A549 (cell line): ENCODE results near the gene FAM107B. TPM values are rescaled to one million over a fixed set of nuclear protein-coding genes. Genes with fewer than 3 reads are reported as not detected.

Experiments
- ATAC-seq, 2 experiments: fragments of 200-7000 bp in 1 of 2; fragments of >200 bp in 1 of 2; cut with Nextera tagmentation in 1 of 2; cut with Tn5 transposase in 1 of 2; 3 replicates each; pipeline versions ENCODE4 v1.8.0 to v1.9.1; 2018 to 2020; ENCODE audit warnings: mild to moderate bottlenecking in 1 of 2, moderate library complexity in 1 of 2
- CTCF ChIA-PET: fragments of 300-600 bp; sonication (Branson Sonifier 250); formaldehyde crosslinking; extraction: SDS; loops from one replicate; lab custom pipeline; 2021; ENCODE audit warnings: antibody characterized with exemption, inconsistent platforms; lab: Yijun Ruan, JAX
- POLR2A ChIA-PET: fragments of 350-600 bp; formaldehyde crosslinking; extraction: SDS; loops from one replicate; lab custom pipeline; 2021; ENCODE audit warnings: antibody characterized with exemption, inconsistent platforms; lab: Yijun Ruan, JAX
- DNase-seq, 2 experiments: peaks; one replicate each; pipeline versions ENCODE4 v3.0.0 to v3.0.0-alpha.2; 2011 to 2016; ENCODE audit warnings: low read depth in 1 of 2, low spot score in 1 of 2
- FAIRE-seq: peaks from 2 replicates; lab custom pipeline; 2011; peaks lifted over from hg19 to GRCh38; lab: Jason Lieb, UNC
- H3K27ac ChIP-seq, 2 experiments: fragments of >200 bp; sonication (Bioruptor Twin); formaldehyde crosslinking; 3 replicates each; pipeline ENCODE4 v1.5.1; 2016 to 2017
- H3K4me1 ChIP-seq: fragments of >200 bp; sonication (Bioruptor Twin); formaldehyde crosslinking; 3 replicates; pipeline ENCODE4 v1.6.1; 2016
- H3K4me2 ChIP-seq: fragments of >200 bp; sonication (Bioruptor Twin); formaldehyde crosslinking; 3 replicates; pipeline ENCODE4 v1.6.1; 2016
- H3K4me3 ChIP-seq: fragments of >200 bp; sonication (Bioruptor Twin); formaldehyde crosslinking; 3 replicates; pipeline ENCODE4 v1.5.1; 2016
- H3K9me3 ChIP-seq: fragments of >200 bp; sonication (Bioruptor Twin); formaldehyde crosslinking; 3 replicates; pipeline ENCODE4 v1.6.1; 2016
- BCL3 ChIP-seq: fragments of >200 bp; sonication (Bioruptor Twin); formaldehyde crosslinking; IDR thresholded peaks from 3 replicates; pipeline ENCODE4 v1.6.1; 2016
- CBX8 ChIP-seq: fragments of 200-600 bp; sonication (generic); IDR thresholded peaks from 2 replicates; pipeline ENCODE4 v1.6.1; 2016
- FOXS1 ChIP-seq: fragments of 250-450 bp; sonication (Bioruptor Pico); IDR thresholded peaks from 2 replicates; pipeline ENCODE4 v1.5.0; 2020; ENCODE audit warnings: mild to moderate bottlenecking, moderate library complexity
- GATA3 ChIP-seq: IDR thresholded peaks from 2 replicates; pipeline ENCODE4 v1.6.1; 2012; ENCODE audit warnings: borderline replicate concordance
- HEYL ChIP-seq: fragments of 250-450 bp; sonication (Bioruptor Pico); IDR thresholded peaks from 2 replicates; pipeline ENCODE4 v1.8.0; 2021; ENCODE audit warnings: mild to moderate bottlenecking, moderate library complexity
- HOXA7 ChIP-seq: fragments of 250-450 bp; sonication (Bioruptor Pico); IDR thresholded peaks from 2 replicates; pipeline ENCODE4 v1.5.0; 2020; ENCODE audit warnings: mild to moderate bottlenecking, moderate library complexity
- JUN ChIP-seq, 2 experiments: fragments of >200 bp; sonication (Bioruptor Twin); formaldehyde crosslinking; IDR thresholded peaks; 2 replicates in 1 of 2; 3 replicates in 1 of 2; pipeline ENCODE4 v1.6.1; 2016 to 2017
- MAZ ChIP-seq: fragments of 150-350 bp; IDR thresholded peaks from 2 replicates; pipeline ENCODE4 v1.6.1; 2014; ENCODE audit warnings: antibody characterized with exemption, low read depth, low read length, borderline replicate concordance
- MYC ChIP-seq: IDR thresholded peaks from 2 replicates; pipeline ENCODE4 v1.6.1; 2012; ENCODE audit warnings: mild to moderate bottlenecking, inconsistent platforms, low read length, improper control_type of control experiment, borderline replicate concordance
- NPAS2 ChIP-seq: fragments of 250-450 bp; sonication (Bioruptor Pico); IDR thresholded peaks from 2 replicates; pipeline ENCODE4 v1.8.0; 2022; ENCODE audit warnings: mild to moderate bottlenecking, moderate library complexity, borderline replicate concordance
- PBX3 ChIP-seq: IDR thresholded peaks from 2 replicates; pipeline ENCODE4 v1.6.1; 2012
- PHF8 ChIP-seq: fragments of 200-600 bp; sonication (generic); IDR thresholded peaks from 2 replicates; pipeline ENCODE4 v1.6.1; 2016; ENCODE audit warnings: low read depth, mild to moderate bottlenecking, antibody characterized with exemption, moderate library complexity, borderline replicate concordance
- POLR2A ChIP-seq: IDR thresholded peaks from 2 replicates; pipeline ENCODE4 v1.6.1; 2012; ENCODE audit warnings: mild to moderate bottlenecking, low read length
- RAD21 ChIP-seq, 2 experiments: fragments of >200 bp in 1 of 2; sonication (Bioruptor Twin) in 1 of 2; formaldehyde crosslinking in 1 of 2; IDR thresholded peaks in 1 of 2; conservative IDR thresholded peaks in 1 of 2; 2 replicates in 1 of 2; 3 replicates in 1 of 2; pipeline ENCODE4 v1.6.1; 2012 to 2018; ENCODE audit warnings: inconsistent platforms in 1 of 2
- RCOR1 ChIP-seq: fragments of 150-350 bp; IDR thresholded peaks from 2 replicates; pipeline ENCODE4 v1.6.1; 2014; ENCODE audit warnings: antibody characterized with exemption, low read length, low read depth
- SMC3 ChIP-seq: fragments of >200 bp; sonication (Bioruptor Twin); formaldehyde crosslinking; IDR thresholded peaks from 3 replicates; pipeline ENCODE4 v1.6.1; 2018; ENCODE audit warnings: inconsistent platforms
- TFCP2L1 ChIP-seq: fragments of 250-450 bp; sonication (Bioruptor Pico); IDR thresholded peaks from 2 replicates; pipeline ENCODE4 v1.5.0; 2021; ENCODE audit warnings: mild to moderate bottlenecking
- TP53 ChIP-seq: fragments of 250-450 bp; sonication (Bioruptor Pico); IDR thresholded peaks from 2 replicates; pipeline ENCODE4 v1.5.0; 2021; ENCODE audit warnings: mild to moderate bottlenecking, moderate library complexity
- WGBS: methylation state at CpG from one replicate; pipeline ENCODE4 v1.1.6; 2017; ENCODE audit errors: missing lambda C conversion rate; 5-methylcytosine and 5-hydroxymethylcytosine counted together
- polyA plus RNA-seq, 4 experiments: library from polyadenylated mRNA; depleted of rRNA in 3 of 4; stranded (reverse); fragments of >200 nt; fragmentation: RNase III in 1 of 4; extraction: RNeasy Plus Mini Kit Qiagen cat#74134 plus additional on column Dnase treatment in 1 of 4; gene quantifications; 2 replicates in 3 of 4; 3 replicates in 1 of 4; pipeline ENCODE4 v1.2.3, GENCODE V29; 2011 to 2017

FAM107B gene
- polyA plus RNA-seq, 2 of the 4 experiments (the other 2 are of a cell fraction), result 99.9 to 173 TPM

GRCh38 chr10:14604181-14605142 lies 170.2 kb downstream of the FAM107B start:
- Histone ChIP-seq H3K4me2 (peak overlapping the region; percentile 97), H3K4me1 (peaks cover 41% of the 10 kb centered on the region), H3K9me3 (no peaks in the 10 kb centered on the region), H3K27ac (peak overlapping the region; percentile 88 to 99), H3K4me3 (peak overlapping the region; percentile 98)
- peak; percentile 72 to 82 for ATAC-seq
- CTCF ChIA-PET, result no interaction called here
- POLR2A ChIA-PET, result interaction anchor here (0.5 to 2.1 kb wide), 8 partner anchors 11 to 233 kb away, joined by 3 to 9 read pairs (median 4); partner anchors contain the start of genes CDNF, HSPA14 and MSANTD7
- FAIRE-seq, result no peak
- peak; percentile 47 to 69 for DNase-seq
- under 1% methylated on average over 30 of the region's 94 CpGs for WGBS
- peak; percentile 23; the same call in 1 of the 2 replicates for TF ChIP-seq PHF8
- no peak for TF ChIP-seq RCOR1
- peak; percentile 93 for TF ChIP-seq BCL3
- peak; percentile 80 for TF ChIP-seq POLR2A
- peak; percentile 32; the same call in 1 of the 2 replicates for TF ChIP-seq TP53 (CRISPR knock-in tag)
- peak; percentile 71; the same call in 1 of the 2 replicates for TF ChIP-seq TFCP2L1 (CRISPR knock-in tag)
- peak; percentile 61 to 83 for TF ChIP-seq JUN (IDR thresholded peaks at IDR 0.05)
- TF ChIP-seq RAD21 (conservative IDR thresholded peaks at IDR 0.05 in 1 of 2, IDR thresholded peaks at IDR 0.05 in 1 of 2), result peak in 1 of 2 experiments; percentile 42; a peak in 2 of 5 replicates
- TF ChIP-seq MAZ, result no peak
- TF ChIP-seq HOXA7 (CRISPR knock-in tag), result no peak
- peak; percentile 25; the same call in 2 of the 3 replicates for TF ChIP-seq SMC3
- TF ChIP-seq FOXS1 (CRISPR knock-in tag), result no peak

- DNase-seq, result no peak
These were observed 171.1 kb downstream of the FAM107B start for GRCh38 chr10:14603534-14604102.

More at GRCh38 chr10:14603534-14604102, 171.1 kb downstream of the FAM107B start:
- ATAC-seq (peak in 1 of 2 experiments; percentile 26; a peak in 3 of 6 replicates), FAIRE-seq (no peak)
- ChIA-PET POLR2A (interaction anchor here (1.0 to 2.1 kb wide), 3 partner anchors 10 to 26 kb away, joined by 3 to 5 read pairs (median 4); no protein-coding TSS in a partner anchor), CTCF (no interaction called here)
- peak overlapping the region; percentile 88 to 99 for H3K27ac ChIP-seq
- no peaks in the 10 kb centered on the region for H3K9me3 ChIP-seq
- H3K4me3 ChIP-seq, result peak overlapping the region; percentile 98
- H3K4me2 ChIP-seq, result peak overlapping the region; percentile 97
- 1% methylated on average over 21 of the region's 58 CpGs for WGBS
- peaks cover 45% of the 10 kb centered on the region for H3K4me1 ChIP-seq
- TF ChIP-seq JUN (IDR thresholded peaks at IDR 0.05) (no peak; a peak in 1 of 5 replicates), CBX8 (no peak), MYC (no peak), PBX3 (no peak), NPAS2 (CRISPR knock-in tag) (no peak), HEYL (CRISPR knock-in tag) (no peak), PHF8 (no peak), GATA3 (no peak)
